ENCODE data around the gene ATP13A3. TPM values are rescaled to one million over a fixed set of nuclear protein-coding genes. Genes with fewer than 3 reads are reported as not detected.
A peak's percentile ranks its signal among the peaks of the same experiment; 100 is the strongest.

ATP13A3 gene
- total RNA-seq, 1 donor from 2014 or later = 171 TPM

- Histone ChIP-seq H3K4me3 (ENCODE audit: low read depth, low read length) (no peak overlapping the region), H3K27me3 (ENCODE audit: control insufficient read depth, insufficient read depth, low read length) (peaks cover 8% of the 10 kb centered on the region), H3K36me3 (ENCODE audit: control insufficient read depth, insufficient read depth, low read length) (no peaks in the 10 kb centered on the region)
- no peak for TF ChIP-seq CTCF (IDR thresholded peaks at IDR 0.05; ENCODE audit: insufficient read depth, low read length, severe bottlenecking)
- FAIRE-seq (no peak), DNase-seq (ENCODE audit: low read depth) (no peak)
Observed at GRCh38 chr3:194386066-194386465, 100.7 kb downstream of the ATP13A3 start.

GRCh38 chr3:194384569-194385001 lies 102.2 kb downstream of the ATP13A3 start:
- DNase-seq (ENCODE audit: low read depth) (no peak), FAIRE-seq (no peak)
- no peak for TF ChIP-seq CTCF (IDR thresholded peaks at IDR 0.05; ENCODE audit: insufficient read depth, low read length, severe bottlenecking)
- H3K27me3 ChIP-seq (ENCODE audit: control insufficient read depth, insufficient read depth, low read length) = peaks cover 8% of the 10 kb centered on the region
- no peaks in the 10 kb centered on the region for H3K36me3 ChIP-seq (ENCODE audit: control insufficient read depth, insufficient read depth, low read length)
- no peak overlapping the region for H3K4me3 ChIP-seq (ENCODE audit: low read depth, low read length)

- DNase-seq (ENCODE audit: low read depth) = no peak
- no peak for TF ChIP-seq CTCF (IDR thresholded peaks at IDR 0.05; ENCODE audit: insufficient read depth, low read length, severe bottlenecking)
- Histone ChIP-seq H3K36me3 (ENCODE audit: control insufficient read depth, insufficient read depth, low read length) (no peaks in the 10 kb centered on the region), H3K27me3 (ENCODE audit: control insufficient read depth, insufficient read depth, low read length) (peaks cover 8% of the 10 kb centered on the region), H3K4me3 (ENCODE audit: low read depth, low read length) (no peak overlapping the region)
- no peak for FAIRE-seq
Observed at GRCh38 chr3:194384156-194384555, 102.6 kb downstream of the ATP13A3 start.

GRCh38 chr3:194383276-194383940 lies 103.4 kb downstream of the ATP13A3 start:
- peak; percentile 13 for FAIRE-seq
- H3K4me3 ChIP-seq (ENCODE audit: low read depth, low read length) = no peak overlapping the region
- peaks cover 8% of the 10 kb centered on the region for H3K27me3 ChIP-seq (ENCODE audit: control insufficient read depth, insufficient read depth, low read length)
- DNase-seq (ENCODE audit: low read depth) = no peak
- no peak for TF ChIP-seq CTCF (IDR thresholded peaks at IDR 0.05; ENCODE audit: insufficient read depth, low read length, severe bottlenecking)
- no peaks in the 10 kb centered on the region for H3K36me3 ChIP-seq (ENCODE audit: control insufficient read depth, insufficient read depth, low read length)

- no peak for TF ChIP-seq CTCF (IDR thresholded peaks at IDR 0.05; ENCODE audit: insufficient read depth, low read length, severe bottlenecking)
- Histone ChIP-seq H3K36me3 (ENCODE audit: control insufficient read depth, insufficient read depth, low read length) (no peaks in the 10 kb centered on the region), H3K27me3 (ENCODE audit: control insufficient read depth, insufficient read depth, low read length) (peaks cover 8% of the 10 kb centered on the region), H3K4me3 (ENCODE audit: low read depth, low read length) (no peak overlapping the region)
- DNase-seq (ENCODE audit: low read depth) (no peak), FAIRE-seq (no peak)
Observed at GRCh38 chr3:194382892-194383223, 103.9 kb downstream of the ATP13A3 start.
